Large intestine (tissue), 3 donors: Measurements from ENCODE around the gene TMEM212. TPM values are rescaled to one million over a fixed set of nuclear protein-coding genes. Genes with fewer than 3 reads are reported as not detected.
"Not testable (repeated sequence)": the region's sequence is repeated elsewhere in the genome, so short reads cannot be mapped to it uniquely, and the experiment has no call there.

Source experiments
- DNase-seq, 2 donors: peaks; one replicate each; pipeline versions ENCODE4 v3.0.0 to v3.0.0-alpha.2; 2013
- H3K27ac ChIP-seq: one replicate; pipeline ENCODE4 v1.5.1; 2013; ENCODE audit warnings: low read length
- H3K27me3 ChIP-seq: 2 replicates; pipeline ENCODE4 v1.6.1; 2013; ENCODE audit warnings: low read length; ENCODE audit not compliant: control insufficient read depth, insufficient read depth
- H3K36me3 ChIP-seq: 2 replicates; pipeline ENCODE4 v1.6.1; 2013; ENCODE audit warnings: low read length; ENCODE audit not compliant: control insufficient read depth, insufficient read depth
- H3K4me1 ChIP-seq: one replicate; pipeline ENCODE4 v1.6.1; 2013; ENCODE audit warnings: low read length; ENCODE audit not compliant: control insufficient read depth, insufficient read depth
- H3K4me3 ChIP-seq: one replicate; pipeline ENCODE4 v1.5.1; 2013; ENCODE audit warnings: low read length
- H3K9me3 ChIP-seq: one replicate; pipeline ENCODE4 v1.6.1; 2013; ENCODE audit warnings: mild to moderate bottlenecking, low read depth, low read length, moderate library complexity; ENCODE audit not compliant: control insufficient read depth
- WGBS: methylation state at CpG from one replicate; pipeline ENCODE4 v1.1.5; 2013; ENCODE audit warnings: low lambda C conversion rate; ENCODE audit not compliant: insufficient coverage; 5-methylcytosine and 5-hydroxymethylcytosine counted together
- polyA plus RNA-seq: library from polyadenylated mRNA; unstranded; fragments of 120-200 nt; gene quantifications from one replicate; pipeline ENCODE4 v1.2.1, GENCODE V29; 2013

The TMEM212 gene
- polyA plus RNA-seq, 1 donor = not detected

GRCh38 chr3:171812811-171813210, 30.3 kb upstream of the TMEM212 start:
- Histone ChIP-seq H3K9me3 (peaks cover 5% of the 10 kb centered on the region), H3K36me3 (no peaks in the 10 kb centered on the region), H3K27me3 (no peaks in the 10 kb centered on the region), H3K4me3 (no peak overlapping the region), H3K4me1 (peaks cover 7% of the 10 kb centered on the region), H3K27ac (no peak overlapping the region)
- no peak for DNase-seq
- WGBS = 100% methylated on average over 1 of the region's 2 CpGs

DNA sequence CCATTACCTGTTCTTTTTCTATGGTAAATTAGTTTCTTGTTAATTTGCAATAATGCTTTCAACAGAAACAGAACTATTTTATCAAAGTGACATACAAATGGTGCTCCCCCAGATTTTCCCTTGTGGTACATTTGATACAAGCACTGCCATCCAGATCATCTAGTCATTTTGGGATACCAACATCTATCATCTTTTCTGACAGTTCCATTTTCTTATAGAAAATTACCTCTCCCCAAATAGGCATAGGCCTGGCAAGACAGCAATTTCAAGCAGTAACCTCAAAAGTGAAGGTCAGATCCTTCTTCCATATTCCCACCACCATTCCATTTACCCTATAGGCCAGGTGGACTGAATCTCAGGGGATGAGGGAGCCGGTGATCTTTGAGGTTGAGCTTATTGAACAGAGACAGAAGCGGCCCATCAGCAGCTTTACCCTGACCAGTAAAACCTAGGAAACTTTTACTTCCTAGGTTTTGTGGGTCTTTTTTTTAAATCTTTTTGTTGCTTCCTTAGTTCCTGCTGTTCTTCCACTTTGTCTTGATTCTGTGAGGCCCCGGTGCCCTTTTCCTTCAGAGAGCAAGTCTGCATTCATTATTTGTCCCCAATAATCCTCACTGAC, 29.8 kb upstream of the TMEM212 start:
- peaks cover 5% of the 10 kb centered on the region for H3K9me3 ChIP-seq
- no CpG with 5 or more reads among the region's 3 CpGs for WGBS
- H3K27me3 ChIP-seq = no peaks in the 10 kb centered on the region
- H3K36me3 ChIP-seq = no peaks in the 10 kb centered on the region
- H3K4me3 ChIP-seq = no peak overlapping the region
- H3K4me1 ChIP-seq = peaks cover 7% of the 10 kb centered on the region
- DNase-seq = no peak
- no peak overlapping the region for H3K27ac ChIP-seq

GRCh38 chr3:171813897-171814460, 29.2 kb upstream of the TMEM212 start:
- no peak overlapping the region for H3K4me3 ChIP-seq
- H3K4me1 ChIP-seq = peaks cover 7% of the 10 kb centered on the region
- DNase-seq = no peak
- H3K27ac ChIP-seq = no peak overlapping the region
- no CpG with 5 or more reads among the region's 4 CpGs for WGBS
- H3K27me3 ChIP-seq = no peaks in the 10 kb centered on the region
- no peaks in the 10 kb centered on the region for H3K36me3 ChIP-seq
- H3K9me3 ChIP-seq = peaks cover 5% of the 10 kb centered on the region

DNA sequence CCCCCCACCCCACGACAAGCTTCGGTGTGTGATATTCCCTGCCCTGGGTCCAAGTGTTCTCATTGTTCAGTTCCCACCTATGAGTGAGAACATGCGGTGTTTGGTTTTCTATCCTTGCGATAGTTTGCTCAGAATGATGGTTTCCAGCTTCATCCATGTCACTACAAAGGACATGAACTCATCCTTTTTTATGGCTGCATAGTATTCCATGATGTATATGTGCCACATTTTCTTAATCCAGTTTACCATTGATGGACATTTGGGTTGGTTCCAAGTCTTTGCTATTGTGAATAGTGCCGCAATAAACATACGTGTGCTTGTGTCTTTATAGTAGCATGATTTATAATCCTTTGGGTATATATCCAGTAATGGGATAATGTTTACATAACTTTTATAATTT, 28.5 kb upstream of the TMEM212 start:
- not testable (repeated sequence) for H3K27ac ChIP-seq, DNase-seq, H3K36me3 ChIP-seq, H3K27me3 ChIP-seq, H3K4me3 ChIP-seq, H3K9me3 ChIP-seq, H3K4me1 ChIP-seq
- 94% methylated on average over 2 of the region's 6 CpGs for WGBS

DNA sequence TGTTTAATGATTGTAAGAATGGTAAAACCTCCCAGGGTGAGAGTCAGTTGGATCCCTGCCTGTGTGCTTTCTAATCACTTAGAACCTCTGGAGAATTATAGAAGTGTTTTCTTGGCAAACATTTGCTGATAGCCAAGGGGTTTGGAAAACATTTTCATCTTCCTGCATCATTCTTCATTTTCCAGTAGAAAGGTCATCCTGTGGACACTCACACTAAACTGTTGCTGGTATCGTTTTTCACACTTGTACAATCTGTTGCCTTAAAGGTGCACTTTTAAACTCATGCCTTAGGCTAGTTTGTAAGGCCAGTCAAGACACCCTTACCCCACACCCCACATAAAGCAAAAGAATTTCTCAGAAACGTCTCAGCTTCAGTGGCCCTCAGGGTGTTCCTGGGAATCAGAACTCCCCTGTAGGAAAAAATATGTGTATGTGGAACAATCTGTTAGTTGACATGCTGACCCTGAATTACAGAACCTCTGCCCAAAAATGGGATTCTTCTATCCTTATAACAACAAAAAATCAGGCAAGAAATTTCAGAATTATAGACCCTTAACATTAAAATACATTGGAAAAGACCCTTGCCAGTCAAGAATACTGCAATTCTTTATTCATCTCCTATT, 27.1 kb upstream of the TMEM212 start:
- DNase-seq = no peak
- Histone ChIP-seq H3K27ac (no peak overlapping the region), H3K4me3 (no peak overlapping the region), H3K4me1 (peaks cover 3% of the 10 kb centered on the region), H3K9me3 (no peaks in the 10 kb centered on the region), H3K36me3 (no peaks in the 10 kb centered on the region), H3K27me3 (no peaks in the 10 kb centered on the region)
- 60% methylated on average over 1 of the region's 2 CpGs for WGBS

DNA sequence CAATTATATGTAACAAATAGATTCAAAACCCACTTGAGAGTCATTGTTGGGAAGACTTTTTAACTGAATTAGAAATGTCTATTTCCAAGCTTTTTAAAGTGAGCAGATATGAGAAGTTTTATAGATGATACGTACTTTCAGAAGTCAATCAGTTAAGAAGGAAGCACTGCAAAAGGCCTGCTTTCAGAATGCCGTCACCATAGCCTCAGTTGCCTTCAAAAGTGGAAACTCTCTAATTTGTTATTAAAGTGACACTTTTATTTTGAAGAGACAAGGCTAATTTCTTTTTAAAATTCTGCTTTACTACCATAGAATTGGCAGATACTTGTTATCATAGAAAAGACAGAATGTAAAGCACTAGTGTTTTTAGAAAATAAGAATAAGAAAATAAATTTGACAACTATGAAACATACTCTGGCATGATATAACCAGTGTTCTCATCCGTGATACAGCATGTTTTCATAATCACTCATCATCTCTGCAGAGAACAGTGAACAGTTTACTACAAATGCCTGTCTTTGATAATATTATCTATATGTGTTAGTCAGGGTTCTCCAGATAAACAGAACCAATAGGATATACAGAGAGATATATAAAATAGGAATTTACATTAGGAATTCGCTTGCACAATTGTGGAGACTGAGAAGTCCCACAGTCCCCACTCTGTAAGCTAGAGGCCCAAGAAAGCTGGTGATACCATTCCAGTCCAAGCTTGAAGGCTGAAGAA, 25.9 kb upstream of the TMEM212 start:
- Histone ChIP-seq H3K36me3 (no peaks in the 10 kb centered on the region), H3K4me3 (no peak overlapping the region), H3K4me1 (peaks cover 3% of the 10 kb centered on the region), H3K9me3 (no peaks in the 10 kb centered on the region), H3K27ac (no peak overlapping the region), H3K27me3 (no peaks in the 10 kb centered on the region)
- WGBS = 100% methylated on average over 2 of the region's 4 CpGs
- no peak for DNase-seq

DNA sequence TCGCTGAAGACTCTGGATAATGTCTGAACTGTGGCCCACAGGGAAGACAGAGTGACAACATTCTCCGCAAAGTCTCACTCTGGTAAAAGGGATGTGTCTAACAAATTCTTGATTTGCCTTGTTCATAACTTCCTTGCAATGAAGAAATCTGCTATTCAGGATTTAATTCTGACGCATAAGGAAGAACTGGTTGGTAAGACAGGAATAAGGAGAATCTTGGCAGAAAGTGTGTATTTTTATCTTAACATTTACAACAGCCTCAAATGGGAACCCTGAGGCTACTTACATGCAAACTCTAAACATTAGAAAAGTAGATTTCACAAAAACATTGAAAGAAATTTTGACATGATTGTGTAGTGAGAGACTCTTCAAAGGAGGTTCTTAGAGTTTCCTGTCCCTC, 22.1 kb upstream of the TMEM212 start:
- no peak overlapping the region for H3K27ac ChIP-seq
- H3K27me3 ChIP-seq = no peaks in the 10 kb centered on the region
- peaks cover 11% of the 10 kb centered on the region for H3K4me1 ChIP-seq
- H3K9me3 ChIP-seq = no peaks in the 10 kb centered on the region
- no peak overlapping the region for H3K4me3 ChIP-seq
- no peaks in the 10 kb centered on the region for H3K36me3 ChIP-seq
- WGBS = no CpG with 5 or more reads among the region's 3 CpGs
- no peak for DNase-seq

DNA sequence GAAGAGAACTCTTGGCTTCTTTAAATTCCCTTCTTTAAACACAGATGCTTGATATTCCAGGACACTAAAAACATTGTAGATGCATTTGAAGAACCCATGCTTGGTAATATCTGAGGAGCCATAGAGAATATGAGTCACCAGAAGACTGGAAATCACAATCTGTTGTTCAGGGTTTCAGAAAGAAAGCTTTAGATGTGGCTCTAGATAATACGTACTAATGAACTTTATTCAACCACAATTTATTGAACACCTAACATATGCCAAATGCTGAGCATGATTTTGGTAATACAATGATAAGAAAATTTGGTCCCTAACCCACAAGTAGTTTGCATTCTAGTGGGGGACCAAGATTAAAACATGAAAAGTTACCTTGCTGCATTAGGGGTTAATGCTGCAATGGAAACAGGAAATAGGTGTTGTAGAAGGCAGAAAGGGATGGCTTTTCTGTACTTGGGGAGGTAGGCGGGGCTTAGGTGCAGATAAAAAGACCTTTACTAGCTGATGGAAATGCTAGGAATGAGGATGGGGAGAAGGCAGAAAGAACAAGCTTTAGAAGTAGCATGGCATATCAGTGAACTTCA, 21.3 kb upstream of the TMEM212 start:
- no peaks in the 10 kb centered on the region for H3K27me3 ChIP-seq
- H3K9me3 ChIP-seq = no peaks in the 10 kb centered on the region
- no peak overlapping the region for H3K27ac ChIP-seq
- no peak for DNase-seq
- peaks cover 11% of the 10 kb centered on the region for H3K4me1 ChIP-seq
- WGBS = no CpG with 5 or more reads among the region's 2 CpGs
- H3K4me3 ChIP-seq = no peak overlapping the region
- no peaks in the 10 kb centered on the region for H3K36me3 ChIP-seq

GRCh38 chr3:171822431-171823106, 20.6 kb upstream of the TMEM212 start:
- peak in 1 of 2 donors; percentile 44 for DNase-seq
- 17% methylated on average over 2 of the region's 4 CpGs for WGBS

GRCh38 chr3:171824116-171824515, 19.0 kb upstream of the TMEM212 start:
- 85% methylated on average over 4 of the region's 6 CpGs for WGBS
- H3K4me1 ChIP-seq = peaks cover 11% of the 10 kb centered on the region
- no peaks in the 10 kb centered on the region for H3K9me3 ChIP-seq
- no peaks in the 10 kb centered on the region for H3K36me3 ChIP-seq
- no peaks in the 10 kb centered on the region for H3K27me3 ChIP-seq
- no peak overlapping the region for H3K4me3 ChIP-seq
- no peak for DNase-seq
- H3K27ac ChIP-seq = no peak overlapping the region

More at GRCh38 chr3:171822431-171823106, 20.6 kb upstream of the TMEM212 start:
- no peak overlapping the region for H3K4me3 ChIP-seq
- peaks cover 11% of the 10 kb centered on the region for H3K4me1 ChIP-seq
- H3K9me3 ChIP-seq = no peaks in the 10 kb centered on the region
- no peaks in the 10 kb centered on the region for H3K27me3 ChIP-seq
- no peak overlapping the region for H3K27ac ChIP-seq
- H3K36me3 ChIP-seq = no peaks in the 10 kb centered on the region
